Liver (tissue), 9 donors: ENCODE measurements around the gene PGM5. TPM values are rescaled to one million over a fixed set of nuclear protein-coding genes. Genes with fewer than 3 reads are reported as not detected.

Source experiments
- DNase-seq: peaks from one replicate; pipeline ENCODE4 v3.0.0-alpha.2; 2017; ENCODE audit warnings: low spot score
- H3K27ac ChIP-seq, 2 donors: one replicate each; pipeline ENCODE4 v1.7.0; 2013; ENCODE audit warnings: inconsistent platforms in 2 of 2, low read length in 2 of 2, control low read depth in 1 of 2, low read depth in 1 of 2, mild to moderate bottlenecking in 1 of 2
- H3K27me3 ChIP-seq, 4 donors: one replicate each; pipeline versions ENCODE4 v1.6.1 to v1.7.0; 2013; ENCODE audit warnings: low read length in 3 of 4, inconsistent platforms in 1 of 4, mild to moderate bottlenecking in 1 of 4, moderate library complexity in 1 of 4; ENCODE audit not compliant: control insufficient read depth in 4 of 4, insufficient read depth in 4 of 4
- H3K36me3 ChIP-seq, 4 donors: one replicate each; pipeline versions ENCODE4 v1.6.1 to v1.7.0; 2013; ENCODE audit warnings: low read length in 3 of 4, mild to moderate bottlenecking in 3 of 4, low read depth in 1 of 4, moderate library complexity in 1 of 4; ENCODE audit not compliant: control insufficient read depth in 4 of 4, insufficient read depth in 3 of 4
- H3K4me1 ChIP-seq, 4 donors: one replicate each; pipeline versions ENCODE4 v1.6.1 to v1.7.0; 2013; ENCODE audit warnings: low read length in 3 of 4, mild to moderate bottlenecking in 3 of 4, moderate library complexity in 1 of 4; ENCODE audit not compliant: control insufficient read depth in 4 of 4, insufficient read depth in 4 of 4
- H3K4me3 ChIP-seq, 3 donors: one replicate each; pipeline versions ENCODE4 v1.6.1 to v1.7.0; 2013; ENCODE audit warnings: low read length in 3 of 3, control low read depth in 1 of 3, low read depth in 1 of 3, mild to moderate bottlenecking in 1 of 3
- H3K9ac ChIP-seq, 2 donors: one replicate each; pipeline ENCODE4 v1.7.0; 2013; ENCODE audit warnings: low read length in 2 of 2, mild to moderate bottlenecking in 2 of 2, moderate library complexity in 2 of 2, control low read depth in 1 of 2, low read depth in 1 of 2
- H3K9me3 ChIP-seq, 4 donors: one replicate each; pipeline versions ENCODE4 v1.6.1 to v1.7.0; 2013; ENCODE audit warnings: low read length in 3 of 4; ENCODE audit not compliant: control insufficient read depth in 4 of 4
- EGR1 ChIP-seq, 2 donors: IDR thresholded peaks; 2 replicates each; pipeline ENCODE4 v1.6.1; 2016 to 2018; ENCODE audit warnings: antibody characterized with exemption in 2 of 2, low read depth in 2 of 2
- FOXA1 ChIP-seq: IDR thresholded peaks from 2 replicates; pipeline ENCODE4 v1.6.1; 2016; ENCODE audit warnings: antibody characterized with exemption
- FOXA2 ChIP-seq: IDR thresholded peaks from 2 replicates; pipeline ENCODE4 v1.6.1; 2016; ENCODE audit warnings: antibody characterized with exemption
- HNF4A ChIP-seq, 2 donors: conservative IDR thresholded peaks; 2 replicates each; pipeline ENCODE4 v1.6.1; 2016; ENCODE audit warnings: antibody characterized with exemption in 2 of 2, mild to moderate bottlenecking in 2 of 2
- HNF4G ChIP-seq: IDR thresholded peaks from 2 replicates; pipeline ENCODE4 v1.6.1; 2016; ENCODE audit warnings: antibody characterized with exemption
- JUND ChIP-seq, 2 donors: IDR thresholded peaks; 2 replicates each; pipeline ENCODE4 v1.6.1; 2016; ENCODE audit warnings: antibody characterized with exemption in 2 of 2
- NR2F2 ChIP-seq: IDR thresholded peaks from 2 replicates; pipeline ENCODE4 v1.6.1; 2016; ENCODE audit warnings: antibody characterized with exemption
- RXRA ChIP-seq, 2 donors: IDR thresholded peaks; 2 replicates each; pipeline ENCODE4 v1.6.1; 2017 to 2018; ENCODE audit warnings: antibody characterized with exemption in 2 of 2, mild to moderate bottlenecking in 1 of 2
- SP1 ChIP-seq: IDR thresholded peaks from 2 replicates; pipeline ENCODE4 v1.6.1; 2018; ENCODE audit warnings: antibody characterized with exemption, mild to moderate bottlenecking
- TAF1 ChIP-seq: conservative IDR thresholded peaks from 2 replicates; pipeline ENCODE4 v1.6.1; 2016; ENCODE audit warnings: antibody characterized with exemption, mild to moderate bottlenecking
- WGBS: extraction: QIAGEN DNeasy Blood & Tissue Kit; methylation state at CpG from one replicate; pipeline ENCODE4 v1.1.7; 2013; 5-methylcytosine and 5-hydroxymethylcytosine counted together
- polyA plus RNA-seq, 2 donors: library from polyadenylated mRNA; stranded (reverse) in 1 of 2; unstranded in 1 of 2; fragments of 200-250 nt in 1 of 2; fragments of >200 nt in 1 of 2; fragmentation: Nextera tagmentation in 1 of 2; extraction: Ambion mirVana in 1 of 2; gene quantifications; one replicate each; pipeline versions ENCODE4 v1.2.1 to v1.2.3, GENCODE V29; 2013 to 2015
- total RNA-seq, 2 donors: library from RNA; depleted of rRNA; stranded (reverse); fragments of >200 nt; gene quantifications; one replicate each; pipeline ENCODE4 v1.2.3, GENCODE V29; 2014
- TF ChIP-seq, protein P1 (sequence below): IDR thresholded peaks from 2 replicates; pipeline ENCODE4 v1.6.1; 2016; ENCODE audit warnings: antibody characterized with exemption
- TF ChIP-seq, protein P2 (sequence below): IDR thresholded peaks from 2 replicates; pipeline ENCODE4 v1.6.1; 2016; ENCODE audit warnings: antibody characterized with exemption
- TF ChIP-seq, protein P3 (sequence below): fragments of 150-350 bp; IDR thresholded peaks from 2 replicates; pipeline ENCODE4 v1.5.1; 2017; ENCODE audit warnings: improper control_type of control experiment, low read depth, low read length; ENCODE audit not compliant: missing input control
- donor health status: healthy.
- donor health status: healthy.
- donor health status: healthy.
- donor health status: healthy.
- donor health status: healthy.

Gene PGM5
- total and polyA plus RNA-seq, 4 donors: 0.63 to 8.5 (median 2.2) TPM

DNA sequence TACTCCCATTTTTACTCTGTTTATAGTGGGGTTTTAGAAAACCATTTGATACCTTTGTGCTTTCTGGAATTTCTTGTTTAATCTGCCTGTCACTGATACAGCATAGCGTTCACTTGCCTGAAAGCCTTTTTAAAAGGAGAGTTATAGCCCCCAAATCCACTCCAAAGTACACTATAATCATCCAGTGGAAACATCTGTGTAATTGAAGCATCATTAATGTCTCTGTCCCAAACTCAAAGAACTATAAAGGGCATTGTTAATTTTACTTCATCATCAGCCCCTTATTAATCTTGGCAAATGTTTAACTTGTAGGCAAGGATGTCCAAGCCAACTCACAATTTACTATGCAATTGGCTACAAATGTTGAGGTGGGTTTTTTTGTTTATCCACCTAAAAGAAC, 120.0 kb downstream of the PGM5 start:
- Histone ChIP-seq H3K27ac (no peak overlapping the region), H3K27me3 (no peaks in the 10 kb centered on the region), H3K9me3 (no peaks in the 10 kb centered on the region), H3K4me3 (no peak overlapping the region), H3K4me1 (no peaks in the 10 kb centered on the region), H3K9ac (no peak overlapping the region), H3K36me3 (no peaks in the 10 kb centered on the region)
- no peak for TF ChIP-seq NR2F2
- TF ChIP-seq, protein P1, sequence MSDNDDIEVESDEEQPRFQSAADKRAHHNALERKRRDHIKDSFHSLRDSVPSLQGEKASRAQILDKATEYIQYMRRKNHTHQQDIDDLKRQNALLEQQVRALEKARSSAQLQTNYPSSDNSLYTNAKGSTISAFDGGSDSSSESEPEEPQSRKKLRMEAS: no peak
- no peak for TF ChIP-seq FOXA2
- no peak for TF ChIP-seq FOXA1
- TF ChIP-seq EGR1 (IDR thresholded peaks at IDR 0.05; ENCODE audit: low read depth in 2 of 2): no peak
- TF ChIP-seq TAF1: no peak
- TF ChIP-seq HNF4G: no peak
- no peak for TF ChIP-seq RXRA (IDR thresholded peaks at IDR 0.05)
- DNase-seq: no peak
- WGBS: 72% methylated on average over 1 of the region's 1 CpG

DNA sequence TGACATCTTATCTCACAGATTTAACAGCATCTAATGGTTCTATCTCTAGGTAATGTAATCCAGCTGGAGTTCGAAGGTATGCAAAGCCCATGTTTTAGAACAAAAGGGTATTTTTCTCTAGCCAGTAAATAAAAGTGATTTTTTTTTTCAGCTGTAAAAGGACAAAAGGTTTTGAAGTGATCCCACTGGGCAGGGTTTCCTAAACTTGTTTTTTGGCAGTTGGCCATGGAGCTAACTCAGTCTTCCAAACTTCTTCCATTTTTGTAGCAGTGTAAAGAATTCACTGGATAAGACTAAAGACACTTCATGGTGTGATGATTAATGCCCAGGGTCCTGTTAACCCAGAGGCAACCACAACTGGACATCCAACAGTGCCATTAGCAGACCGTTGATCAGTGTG, 120.4 kb downstream of the PGM5 start:
- DNase-seq: no peak
- 57% methylated on average over 2 of the region's 2 CpGs for WGBS
- H3K27me3 ChIP-seq: no peaks in the 10 kb centered on the region
- H3K9ac ChIP-seq: no peak overlapping the region
- no peaks in the 10 kb centered on the region for H3K36me3 ChIP-seq
- no peaks in the 10 kb centered on the region for H3K9me3 ChIP-seq
- H3K4me1 ChIP-seq: no peaks in the 10 kb centered on the region
- TF ChIP-seq, protein P2, sequence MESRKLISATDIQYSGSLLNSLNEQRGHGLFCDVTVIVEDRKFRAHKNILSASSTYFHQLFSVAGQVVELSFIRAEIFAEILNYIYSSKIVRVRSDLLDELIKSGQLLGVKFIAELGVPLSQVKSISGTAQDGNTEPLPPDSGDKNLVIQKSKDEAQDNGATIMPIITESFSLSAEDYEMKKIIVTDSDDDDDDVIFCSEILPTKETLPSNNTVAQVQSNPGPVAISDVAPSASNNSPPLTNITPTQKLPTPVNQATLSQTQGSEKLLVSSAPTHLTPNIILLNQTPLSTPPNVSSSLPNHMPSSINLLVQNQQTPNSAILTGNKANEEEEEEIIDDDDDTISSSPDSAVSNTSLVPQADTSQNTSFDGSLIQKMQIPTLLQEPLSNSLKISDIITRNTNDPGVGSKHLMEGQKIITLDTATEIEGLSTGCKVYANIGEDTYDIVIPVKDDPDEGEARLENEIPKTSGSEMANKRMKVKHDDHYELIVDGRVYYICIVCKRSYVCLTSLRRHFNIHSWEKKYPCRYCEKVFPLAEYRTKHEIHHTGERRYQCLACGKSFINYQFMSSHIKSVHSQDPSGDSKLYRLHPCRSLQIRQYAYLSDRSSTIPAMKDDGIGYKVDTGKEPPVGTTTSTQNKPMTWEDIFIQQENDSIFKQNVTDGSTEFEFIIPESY: no peak
- TF ChIP-seq HNF4A (conservative IDR thresholded peaks at IDR 0.05) (no peak), JUND (IDR thresholded peaks at IDR 0.05) (no peak), TAF1 (no peak), FOXA2 (no peak)
- no peak overlapping the region for H3K4me3 ChIP-seq
- H3K27ac ChIP-seq: no peak overlapping the region

DNA sequence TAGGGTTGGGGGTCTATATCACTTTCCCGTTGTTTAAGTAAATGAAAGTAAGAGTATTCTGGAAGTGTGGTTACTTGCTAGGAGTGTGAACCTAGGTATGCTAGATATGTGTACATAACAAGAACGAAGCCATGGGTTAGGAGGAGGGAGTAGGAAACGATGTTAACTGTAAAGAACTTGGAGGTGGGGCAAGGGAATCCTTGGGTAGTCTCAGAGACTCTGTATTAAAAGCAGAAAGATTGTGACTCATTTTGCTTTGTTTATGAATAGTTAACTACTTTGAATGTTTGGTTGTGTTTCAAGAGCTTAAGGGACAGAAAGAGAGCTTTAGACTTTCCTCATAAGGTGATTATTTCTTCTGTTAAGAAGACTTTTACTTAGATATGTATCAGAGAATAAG, 124.4 kb downstream of the PGM5 start:
- H3K9ac ChIP-seq: no peak overlapping the region
- DNase-seq: no peak
- no peak overlapping the region for H3K4me3 ChIP-seq
- WGBS: 70% methylated on average over 3 of the region's 3 CpGs
- no peaks in the 10 kb centered on the region for H3K36me3 ChIP-seq
- H3K27ac ChIP-seq: no peak overlapping the region
- H3K27me3 ChIP-seq: no peaks in the 10 kb centered on the region
- TF ChIP-seq, protein P3, sequence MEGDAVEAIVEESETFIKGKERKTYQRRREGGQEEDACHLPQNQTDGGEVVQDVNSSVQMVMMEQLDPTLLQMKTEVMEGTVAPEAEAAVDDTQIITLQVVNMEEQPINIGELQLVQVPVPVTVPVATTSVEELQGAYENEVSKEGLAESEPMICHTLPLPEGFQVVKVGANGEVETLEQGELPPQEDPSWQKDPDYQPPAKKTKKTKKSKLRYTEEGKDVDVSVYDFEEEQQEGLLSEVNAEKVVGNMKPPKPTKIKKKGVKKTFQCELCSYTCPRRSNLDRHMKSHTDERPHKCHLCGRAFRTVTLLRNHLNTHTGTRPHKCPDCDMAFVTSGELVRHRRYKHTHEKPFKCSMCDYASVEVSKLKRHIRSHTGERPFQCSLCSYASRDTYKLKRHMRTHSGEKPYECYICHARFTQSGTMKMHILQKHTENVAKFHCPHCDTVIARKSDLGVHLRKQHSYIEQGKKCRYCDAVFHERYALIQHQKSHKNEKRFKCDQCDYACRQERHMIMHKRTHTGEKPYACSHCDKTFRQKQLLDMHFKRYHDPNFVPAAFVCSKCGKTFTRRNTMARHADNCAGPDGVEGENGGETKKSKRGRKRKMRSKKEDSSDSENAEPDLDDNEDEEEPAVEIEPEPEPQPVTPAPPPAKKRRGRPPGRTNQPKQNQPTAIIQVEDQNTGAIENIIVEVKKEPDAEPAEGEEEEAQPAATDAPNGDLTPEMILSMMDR: no peak
- TF ChIP-seq FOXA2 (no peak), NR2F2 (no peak), FOXA1 (no peak), SP1 (no peak)
- H3K4me1 ChIP-seq: no peaks in the 10 kb centered on the region
- peaks cover 0 to 2% (median 0%) of the 10 kb centered on the region in 4 donors for H3K9me3 ChIP-seq
